HFF-Myc (cell line): ENCODE results near the gene TBC1D22B.

Experiments
- DNase-seq: peaks from one replicate; pipeline ENCODE4 v3.0.0-alpha.2; 2011; ENCODE audit warnings: low read depth; ENCODE audit errors: extremely low read depth
- H3K4me3 ChIP-seq: replicated peaks from 2 replicates; pipeline ENCODE4 v1.5.1; 2011; ENCODE audit warnings: low read depth, mild to moderate bottlenecking, control low read depth, low read length
- TF ChIP-seq, protein P1 (sequence below): IDR thresholded peaks from 2 replicates; pipeline ENCODE4 v1.5.1; 2012; ENCODE audit warnings: mild to moderate bottlenecking, low read depth, low read length, control low read depth; ENCODE audit errors: missing control alignments

The TBC1D22B gene

DNA sequence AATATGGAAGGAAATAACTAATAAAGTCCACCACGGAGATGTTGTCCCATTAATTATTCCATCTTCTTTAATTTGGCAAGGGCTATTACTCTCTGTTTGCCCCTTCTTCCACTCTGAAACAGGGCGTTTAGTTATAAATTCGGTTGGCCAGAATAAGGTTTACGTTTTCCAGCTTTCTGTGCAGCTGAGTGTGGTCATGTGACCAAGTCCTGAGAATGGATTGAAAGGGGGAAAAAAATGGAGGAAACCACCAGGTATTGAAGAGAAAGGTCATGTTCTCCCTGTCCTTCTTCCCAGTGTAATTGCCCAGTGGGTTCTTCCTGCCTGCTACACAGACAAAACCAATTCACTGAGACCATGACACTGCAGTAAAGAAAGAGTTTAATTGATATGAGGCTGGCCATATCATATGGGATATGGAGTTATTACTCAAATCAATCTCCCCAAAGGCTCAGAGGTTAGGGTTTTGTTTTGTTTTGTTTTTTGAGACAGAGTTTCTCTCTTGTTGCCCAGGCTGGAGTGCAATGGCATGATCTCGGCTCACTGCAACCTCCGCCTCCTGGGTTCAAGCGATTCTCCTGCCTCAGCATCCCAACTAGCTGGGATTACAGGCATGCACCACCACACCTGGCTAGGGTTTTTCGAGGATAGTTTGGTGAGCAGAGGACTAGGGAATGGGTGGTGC is 14.3 kb upstream of the TBC1D22B start:
- no peak for DNase-seq
- H3K4me3 ChIP-seq = no peak overlapping the region
- TF ChIP-seq, protein P1, sequence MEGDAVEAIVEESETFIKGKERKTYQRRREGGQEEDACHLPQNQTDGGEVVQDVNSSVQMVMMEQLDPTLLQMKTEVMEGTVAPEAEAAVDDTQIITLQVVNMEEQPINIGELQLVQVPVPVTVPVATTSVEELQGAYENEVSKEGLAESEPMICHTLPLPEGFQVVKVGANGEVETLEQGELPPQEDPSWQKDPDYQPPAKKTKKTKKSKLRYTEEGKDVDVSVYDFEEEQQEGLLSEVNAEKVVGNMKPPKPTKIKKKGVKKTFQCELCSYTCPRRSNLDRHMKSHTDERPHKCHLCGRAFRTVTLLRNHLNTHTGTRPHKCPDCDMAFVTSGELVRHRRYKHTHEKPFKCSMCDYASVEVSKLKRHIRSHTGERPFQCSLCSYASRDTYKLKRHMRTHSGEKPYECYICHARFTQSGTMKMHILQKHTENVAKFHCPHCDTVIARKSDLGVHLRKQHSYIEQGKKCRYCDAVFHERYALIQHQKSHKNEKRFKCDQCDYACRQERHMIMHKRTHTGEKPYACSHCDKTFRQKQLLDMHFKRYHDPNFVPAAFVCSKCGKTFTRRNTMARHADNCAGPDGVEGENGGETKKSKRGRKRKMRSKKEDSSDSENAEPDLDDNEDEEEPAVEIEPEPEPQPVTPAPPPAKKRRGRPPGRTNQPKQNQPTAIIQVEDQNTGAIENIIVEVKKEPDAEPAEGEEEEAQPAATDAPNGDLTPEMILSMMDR = no peak

DNA sequence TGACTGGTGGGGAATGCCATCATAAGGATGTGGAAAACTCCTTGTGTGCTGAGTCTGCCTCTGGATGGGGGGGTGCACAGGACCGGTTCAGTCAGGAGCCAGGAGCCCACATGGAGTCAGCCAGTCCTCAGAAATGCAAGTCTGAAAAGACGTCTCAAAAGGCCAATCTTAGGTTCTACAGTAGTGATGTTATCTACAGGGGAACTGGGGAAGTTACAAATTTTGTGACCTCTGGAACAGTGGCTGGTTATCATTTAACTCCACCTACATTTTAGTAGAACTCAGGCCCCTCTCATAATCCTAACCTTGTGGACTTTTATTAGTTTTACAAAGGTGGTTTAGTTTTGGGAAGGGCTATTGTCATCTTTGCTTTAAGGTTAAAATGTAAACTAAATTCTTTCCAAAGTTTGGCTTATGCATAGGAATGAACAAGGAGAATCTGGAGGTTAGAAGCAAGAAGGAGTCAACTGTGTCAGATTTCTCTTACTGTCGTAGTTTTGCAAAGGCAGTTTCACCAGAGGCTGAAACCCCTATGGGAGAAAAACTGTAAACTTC is 13.7 kb upstream of the TBC1D22B start:
- H3K4me3 ChIP-seq = no peak overlapping the region
- TF ChIP-seq, protein P1 = no peak
- DNase-seq = no peak

DNA sequence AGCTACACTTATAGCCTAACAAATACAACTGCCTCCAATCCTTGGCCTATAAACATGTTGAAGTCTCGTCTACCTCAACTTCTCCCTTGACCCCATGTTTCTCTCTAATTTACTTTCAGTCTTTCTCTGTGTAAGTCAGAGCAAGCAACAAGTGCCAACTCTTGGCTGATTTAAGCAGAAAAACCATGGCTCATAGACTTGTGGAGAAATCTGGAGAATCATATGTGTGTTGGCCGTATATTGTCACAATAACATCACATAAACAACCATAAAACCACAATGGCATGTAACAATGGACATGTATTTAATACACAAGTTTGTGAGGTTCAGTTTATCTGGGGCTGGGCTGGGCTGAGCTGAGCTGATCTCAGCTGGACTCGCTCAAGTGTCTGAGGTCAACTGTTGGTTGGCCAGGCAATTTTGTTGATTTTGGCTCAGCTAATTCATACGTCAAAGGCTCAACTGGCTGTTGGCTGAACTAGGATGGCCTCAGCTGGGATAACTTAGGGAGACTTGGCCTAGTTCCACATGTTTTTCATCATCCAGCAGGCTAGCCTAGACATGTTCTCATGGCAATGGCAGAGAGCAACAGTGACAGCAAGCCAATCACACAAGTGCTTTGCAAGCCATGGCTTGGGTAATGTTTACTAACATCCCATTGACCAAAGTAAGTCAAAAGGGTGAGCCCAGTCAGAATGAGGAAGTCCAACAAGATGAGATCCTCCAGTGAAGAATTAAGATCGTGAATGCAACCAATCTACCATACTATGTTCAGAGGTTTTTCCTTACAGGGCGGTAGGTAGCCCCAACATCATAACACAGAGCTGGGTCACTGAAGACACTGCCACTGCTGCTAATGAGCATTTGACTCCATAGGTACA is 12.9 kb upstream of the TBC1D22B start:
- TF ChIP-seq, protein P1 = no peak
- H3K4me3 ChIP-seq = no peak overlapping the region
- peak; percentile 100 for DNase-seq

DNA sequence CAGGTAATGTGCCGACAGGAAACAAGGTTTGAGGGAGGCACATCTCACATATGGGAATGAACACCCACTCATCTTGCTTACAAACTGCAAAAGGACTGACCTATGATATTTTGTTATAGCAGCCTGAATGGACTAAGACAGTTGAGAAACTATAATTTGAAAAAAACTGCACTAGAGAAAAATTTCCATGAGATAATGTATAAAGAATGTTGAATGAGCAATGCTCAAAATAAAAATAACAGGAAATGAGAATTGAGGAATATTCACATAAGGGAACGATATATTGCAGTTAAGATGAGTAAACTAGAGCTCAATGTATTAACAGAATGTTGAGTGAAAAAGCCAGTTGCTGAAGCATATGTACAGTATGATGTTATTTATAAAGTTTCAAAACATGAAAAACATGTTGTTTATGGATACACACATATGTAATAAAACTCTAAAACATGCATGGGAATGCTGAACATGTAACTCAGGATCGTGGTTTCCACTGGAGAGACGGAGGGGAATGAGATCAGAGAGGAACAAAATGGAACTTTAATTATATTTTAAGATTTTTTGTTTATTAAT is 6.3 kb upstream of the TBC1D22B start:
- DNase-seq = no peak
- H3K4me3 ChIP-seq = no peak overlapping the region
- TF ChIP-seq, protein P1 = no peak

DNA sequence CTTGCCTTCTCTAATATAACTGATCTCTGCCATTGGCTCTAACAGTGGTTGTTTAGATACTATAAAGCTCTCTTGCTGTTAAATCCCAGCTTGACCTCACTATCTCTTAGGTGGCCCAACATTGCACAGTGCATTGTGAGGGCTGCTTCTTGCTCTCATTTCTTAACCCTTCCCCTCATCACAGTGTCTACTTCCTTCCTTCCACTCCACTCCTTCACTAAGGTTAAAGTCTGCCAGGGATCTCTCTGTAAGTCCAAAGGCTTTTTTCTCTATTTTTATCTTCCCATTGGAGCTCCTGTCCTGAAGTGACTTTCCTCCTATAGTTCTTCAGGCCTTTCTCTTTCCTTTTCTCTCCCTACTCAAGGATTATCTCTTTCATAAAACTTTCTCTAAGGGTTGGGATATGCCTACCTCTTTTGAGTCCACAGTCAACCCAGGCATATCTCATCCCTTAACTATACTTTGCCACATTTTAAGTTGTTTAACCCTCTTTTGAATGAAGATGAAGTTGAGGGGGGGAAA is 4.0 kb upstream of the TBC1D22B start:
- DNase-seq = no peak
- TF ChIP-seq, protein P1 = no peak
- no peak overlapping the region for H3K4me3 ChIP-seq

DNA sequence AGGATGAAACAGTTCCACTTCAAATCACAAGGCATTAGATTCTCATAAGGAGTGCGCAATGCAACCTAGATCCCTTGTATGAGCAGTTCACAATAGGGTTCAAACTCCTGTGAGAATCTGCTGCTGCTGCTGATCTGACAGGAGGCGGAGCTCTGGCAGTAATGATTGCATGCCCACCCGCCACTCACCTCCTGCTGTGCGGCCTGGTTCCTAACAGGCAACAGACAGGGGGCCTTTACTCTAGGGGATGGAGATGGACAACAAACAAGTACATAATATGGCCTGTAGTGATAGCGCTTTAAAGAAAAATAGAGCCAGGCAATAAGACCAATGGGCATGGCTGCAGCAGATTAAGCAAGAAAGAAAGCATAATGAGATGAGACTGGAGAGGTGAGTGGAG is 2.7 kb upstream of the TBC1D22B start:
- TF ChIP-seq, protein P1 = no peak
- DNase-seq = no peak
- no peak overlapping the region for H3K4me3 ChIP-seq
